Vagina (tissue), 2 donors: ENCODE data around the gene ATP6V1G2. TPM values are rescaled to one million over a fixed set of nuclear protein-coding genes. Genes with fewer than 3 reads are reported as not detected.

Source experiments
- DNase-seq, 2 donors: peaks; one replicate each; pipeline ENCODE4 v3.0.0-alpha.2; 2017; ENCODE audit errors: extremely low spot score in 2 of 2
- H3K27ac ChIP-seq: fragments of 200-600 bp; sonication (generic); one replicate; pipeline ENCODE4 v1.5.1; 2019
- H3K27me3 ChIP-seq: fragments of 200-600 bp; sonication (generic); one replicate; pipeline ENCODE4 v1.5.1; 2019
- H3K36me3 ChIP-seq, 2 donors: fragments of 200-600 bp; sonication (generic); one replicate each; pipeline ENCODE4 v1.5.1; 2017 to 2019
- H3K4me1 ChIP-seq: fragments of 200-600 bp; sonication (generic); one replicate; pipeline ENCODE4 v1.5.1; 2019
- H3K4me3 ChIP-seq, 2 donors: fragments of 200-600 bp; sonication (generic); 1 replicate in 1 of 2; 2 replicates in 1 of 2; pipeline ENCODE4 v1.5.1; 2016 to 2019
- H3K9me3 ChIP-seq: fragments of 200-600 bp; sonication (generic); one replicate; pipeline ENCODE4 v1.5.1; 2019
- POLR2A ChIP-seq, 2 donors: fragments of 450-650 bp; IDR thresholded peaks; one replicate each; pipeline ENCODE4 v1.6.1; 2017; ENCODE audit warnings: antibody characterized with exemption in 2 of 2, mild to moderate bottlenecking in 2 of 2, moderate library complexity in 2 of 2
- POLR2AphosphoS5 ChIP-seq, 2 donors: sonication (generic); formaldehyde crosslinking; IDR thresholded peaks; one replicate each; pipeline ENCODE4 v1.9.0; 2017; ENCODE audit warnings: antibody characterized with exemption in 2 of 2, mild to moderate bottlenecking in 2 of 2, low read depth in 1 of 2; ENCODE audit not compliant: insufficient read depth in 1 of 2
- intact Hi-C: fragments of 100-400 bp; cut with DNase I; formaldehyde crosslinking; loops from one replicate; pipeline ENCODE4 v1.15.1; 2023
- total RNA-seq: library from RNA; depleted of rRNA; stranded (reverse); fragments of >200 nt; gene quantifications from one replicate; pipeline ENCODE4 v1.2.3, GENCODE V29; 2016
- TF ChIP-seq, protein P1 (sequence below), 3 experiments: fragments of 450-650 bp in 2 of 3; fragments of 200-600 bp in 1 of 3; sonication (generic) in 1 of 3; IDR thresholded peaks; one replicate each; pipeline ENCODE4 v1.5.1; 2017 to 2019; ENCODE audit warnings: antibody characterized with exemption in 3 of 3, mild to moderate bottlenecking in 2 of 3, moderate library complexity in 2 of 3

Gene ATP6V1G2
- total RNA-seq, 1 donor from 2014 or later = 5.4 TPM

DNA sequence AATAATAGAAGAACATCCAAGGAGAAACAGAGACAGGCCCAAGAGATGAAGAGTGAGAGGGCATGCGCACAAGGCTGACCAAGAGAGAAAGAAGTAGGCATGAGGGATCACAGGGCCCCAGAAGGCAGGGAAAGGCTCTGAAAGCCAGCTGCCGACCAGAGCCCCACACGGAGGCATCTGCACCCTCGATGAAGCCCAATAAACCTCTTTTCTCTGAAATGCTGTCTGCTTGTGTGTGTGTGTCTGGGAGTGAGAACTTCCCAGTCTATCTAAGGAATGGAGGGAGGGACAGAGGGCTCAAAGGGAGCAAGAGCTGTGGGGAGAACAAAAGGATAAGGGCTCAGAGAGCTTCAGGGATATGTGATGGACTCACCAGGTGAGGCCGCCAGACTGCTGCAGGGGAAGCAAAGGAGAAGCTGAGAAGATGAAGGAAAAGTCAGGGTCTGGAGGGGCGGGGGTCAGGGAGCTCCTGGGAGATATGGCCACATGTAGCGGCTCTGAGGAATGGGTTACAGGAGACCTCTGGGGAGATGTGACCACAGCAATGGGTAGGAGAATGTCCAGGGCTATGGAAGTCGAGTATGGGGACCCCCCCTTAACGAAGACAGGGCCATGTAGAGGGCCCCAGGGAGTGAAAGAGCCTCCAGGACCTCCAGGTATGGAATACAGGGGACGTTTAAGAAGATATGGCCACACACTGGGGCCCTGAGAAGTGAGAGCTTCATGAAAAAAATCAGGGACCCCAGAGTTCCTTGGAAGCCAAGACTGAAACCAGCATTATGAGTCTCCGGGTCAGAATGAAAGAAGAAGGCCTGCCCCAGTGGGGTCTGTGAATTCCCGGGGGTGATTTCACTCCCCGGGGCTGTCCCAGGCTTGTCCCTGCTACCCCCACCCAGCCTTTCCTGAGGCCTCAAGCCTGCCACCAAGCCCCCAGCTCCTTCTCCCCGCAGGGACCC is 28.0 kb upstream of the ATP6V1G2 start:
- H3K27ac ChIP-seq = no peak overlapping the region
- no peak for DNase-seq

DNA sequence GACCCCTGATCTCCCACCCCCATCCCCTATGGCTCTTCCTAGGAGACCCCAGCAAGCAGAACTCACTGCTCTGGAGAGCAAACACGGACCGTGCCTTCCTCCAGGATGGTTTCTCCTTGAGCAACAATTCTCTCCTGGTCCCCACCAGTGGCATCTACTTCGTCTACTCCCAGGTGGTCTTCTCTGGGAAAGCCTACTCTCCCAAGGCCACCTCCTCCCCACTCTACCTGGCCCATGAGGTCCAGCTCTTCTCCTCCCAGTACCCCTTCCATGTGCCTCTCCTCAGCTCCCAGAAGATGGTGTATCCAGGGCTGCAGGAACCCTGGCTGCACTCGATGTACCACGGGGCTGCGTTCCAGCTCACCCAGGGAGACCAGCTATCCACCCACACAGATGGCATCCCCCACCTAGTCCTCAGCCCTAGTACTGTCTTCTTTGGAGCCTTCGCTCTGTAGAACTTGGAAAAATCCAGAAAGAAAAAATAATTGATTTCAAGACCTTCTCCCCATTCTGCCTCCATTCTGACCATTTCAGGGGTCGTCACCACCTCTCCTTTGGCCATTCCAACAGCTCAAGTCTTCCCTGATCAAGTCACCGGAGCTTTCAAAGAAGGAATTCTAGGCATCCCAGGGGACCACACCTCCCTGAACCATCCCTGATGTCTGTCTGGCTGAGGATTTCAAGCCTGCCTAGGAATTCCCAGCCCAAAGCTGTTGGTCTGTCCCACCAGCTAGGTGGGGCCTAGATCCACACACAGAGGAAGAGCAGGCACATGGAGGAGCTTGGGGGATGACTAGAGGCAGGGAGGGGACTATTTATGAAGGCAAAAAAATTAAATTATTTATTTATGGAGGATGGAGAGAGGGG is 27.1 kb upstream of the ATP6V1G2 start:
- Histone ChIP-seq H3K27me3 (no peaks in the 10 kb centered on the region), H3K36me3 (no peaks in the 10 kb centered on the region), H3K4me3 (no peak overlapping the region), H3K27ac (no peak overlapping the region), H3K9me3 (no peaks in the 10 kb centered on the region), H3K4me1 (no peaks in the 10 kb centered on the region)
- DNase-seq = no peak
- no peak for TF ChIP-seq POLR2A (IDR thresholded peaks at IDR 0.05)
- TF ChIP-seq POLR2AphosphoS5 (IDR thresholded peaks at IDR 0.05; ENCODE audit: insufficient read depth in 1 of 2, low read depth in 1 of 2) = no peak
- TF ChIP-seq, protein P1, sequence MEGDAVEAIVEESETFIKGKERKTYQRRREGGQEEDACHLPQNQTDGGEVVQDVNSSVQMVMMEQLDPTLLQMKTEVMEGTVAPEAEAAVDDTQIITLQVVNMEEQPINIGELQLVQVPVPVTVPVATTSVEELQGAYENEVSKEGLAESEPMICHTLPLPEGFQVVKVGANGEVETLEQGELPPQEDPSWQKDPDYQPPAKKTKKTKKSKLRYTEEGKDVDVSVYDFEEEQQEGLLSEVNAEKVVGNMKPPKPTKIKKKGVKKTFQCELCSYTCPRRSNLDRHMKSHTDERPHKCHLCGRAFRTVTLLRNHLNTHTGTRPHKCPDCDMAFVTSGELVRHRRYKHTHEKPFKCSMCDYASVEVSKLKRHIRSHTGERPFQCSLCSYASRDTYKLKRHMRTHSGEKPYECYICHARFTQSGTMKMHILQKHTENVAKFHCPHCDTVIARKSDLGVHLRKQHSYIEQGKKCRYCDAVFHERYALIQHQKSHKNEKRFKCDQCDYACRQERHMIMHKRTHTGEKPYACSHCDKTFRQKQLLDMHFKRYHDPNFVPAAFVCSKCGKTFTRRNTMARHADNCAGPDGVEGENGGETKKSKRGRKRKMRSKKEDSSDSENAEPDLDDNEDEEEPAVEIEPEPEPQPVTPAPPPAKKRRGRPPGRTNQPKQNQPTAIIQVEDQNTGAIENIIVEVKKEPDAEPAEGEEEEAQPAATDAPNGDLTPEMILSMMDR (IDR thresholded peaks at IDR 0.05) = no peak
- intact Hi-C loops = no loop called here

More for the DNA sequence above, 28.0 kb upstream of the ATP6V1G2 start:
- no peaks in the 10 kb centered on the region for H3K36me3 ChIP-seq
- intact Hi-C loops = no loop called here
- H3K27me3 ChIP-seq = no peaks in the 10 kb centered on the region
- no peaks in the 10 kb centered on the region for H3K9me3 ChIP-seq
- no peaks in the 10 kb centered on the region for H3K4me1 ChIP-seq
- no peak overlapping the region for H3K4me3 ChIP-seq
- no peak for TF ChIP-seq POLR2A (IDR thresholded peaks at IDR 0.05)
- TF ChIP-seq, protein P1 (IDR thresholded peaks at IDR 0.05) = no peak
- no peak for TF ChIP-seq POLR2AphosphoS5 (IDR thresholded peaks at IDR 0.05; ENCODE audit: insufficient read depth in 1 of 2, low read depth in 1 of 2)

DNA sequence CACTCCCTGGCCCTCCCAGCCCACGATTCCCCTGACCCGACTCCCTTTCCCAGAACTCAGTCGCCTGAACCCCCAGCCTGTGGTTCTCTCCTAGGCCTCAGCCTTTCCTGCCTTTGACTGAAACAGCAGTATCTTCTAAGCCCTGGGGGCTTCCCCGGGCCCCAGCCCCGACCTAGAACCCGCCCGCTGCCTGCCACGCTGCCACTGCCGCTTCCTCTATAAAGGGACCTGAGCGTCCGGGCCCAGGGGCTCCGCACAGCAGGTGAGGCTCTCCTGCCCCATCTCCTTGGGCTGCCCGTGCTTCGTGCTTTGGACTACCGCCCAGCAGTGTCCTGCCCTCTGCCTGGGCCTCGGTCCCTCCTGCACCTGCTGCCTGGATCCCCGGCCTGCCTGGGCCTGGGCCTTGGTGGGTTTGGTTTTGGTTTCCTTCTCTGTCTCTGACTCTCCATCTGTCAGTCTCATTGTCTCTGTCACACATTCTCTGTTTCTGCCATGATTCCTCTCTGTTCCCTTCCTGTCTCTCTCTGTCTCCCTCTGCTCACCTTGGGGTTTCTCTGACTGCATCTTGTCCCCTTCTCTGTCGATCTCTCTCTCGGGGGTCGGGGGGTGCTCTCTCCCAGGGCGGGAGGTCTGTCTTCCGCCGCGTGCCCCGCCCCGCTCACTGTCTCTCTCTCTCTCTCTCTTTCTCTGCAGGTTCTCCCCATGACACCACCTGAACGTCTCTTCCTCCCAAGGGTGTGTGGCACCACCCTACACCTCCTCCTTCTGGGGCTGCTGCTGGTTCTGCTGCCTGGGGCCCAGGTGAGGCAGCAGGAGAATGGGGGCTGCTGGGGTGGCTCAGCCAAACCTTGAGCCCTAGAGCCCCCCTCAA is 25.9 kb upstream of the ATP6V1G2 start, which contains the start of gene LTA:
Gene LTA, plus strand, starts transcription at position 249 of the 871 bp plus-strand sequence. Its CDS starts 454 bp downstream, at position 703.
- no peaks in the 10 kb centered on the region for H3K9me3 ChIP-seq
- no peak within 1 kb of the TSS for H3K4me3 ChIP-seq
- no peaks in the 10 kb centered on the region for H3K4me1 ChIP-seq
- H3K27me3 ChIP-seq = no peaks in the 10 kb centered on the region
- DNase-seq = no peak
- no peak within 1 kb of the TSS for H3K27ac ChIP-seq
- intact Hi-C loops = no loop called here
- H3K36me3 ChIP-seq = no peaks in the 10 kb centered on the region
- TF ChIP-seq POLR2A (IDR thresholded peaks at IDR 0.05) (no peak), POLR2AphosphoS5 (IDR thresholded peaks at IDR 0.05; ENCODE audit: insufficient read depth in 1 of 2, low read depth in 1 of 2) (no peak)
- TF ChIP-seq, protein P1 (IDR thresholded peaks at IDR 0.05) = no peak

DNA sequence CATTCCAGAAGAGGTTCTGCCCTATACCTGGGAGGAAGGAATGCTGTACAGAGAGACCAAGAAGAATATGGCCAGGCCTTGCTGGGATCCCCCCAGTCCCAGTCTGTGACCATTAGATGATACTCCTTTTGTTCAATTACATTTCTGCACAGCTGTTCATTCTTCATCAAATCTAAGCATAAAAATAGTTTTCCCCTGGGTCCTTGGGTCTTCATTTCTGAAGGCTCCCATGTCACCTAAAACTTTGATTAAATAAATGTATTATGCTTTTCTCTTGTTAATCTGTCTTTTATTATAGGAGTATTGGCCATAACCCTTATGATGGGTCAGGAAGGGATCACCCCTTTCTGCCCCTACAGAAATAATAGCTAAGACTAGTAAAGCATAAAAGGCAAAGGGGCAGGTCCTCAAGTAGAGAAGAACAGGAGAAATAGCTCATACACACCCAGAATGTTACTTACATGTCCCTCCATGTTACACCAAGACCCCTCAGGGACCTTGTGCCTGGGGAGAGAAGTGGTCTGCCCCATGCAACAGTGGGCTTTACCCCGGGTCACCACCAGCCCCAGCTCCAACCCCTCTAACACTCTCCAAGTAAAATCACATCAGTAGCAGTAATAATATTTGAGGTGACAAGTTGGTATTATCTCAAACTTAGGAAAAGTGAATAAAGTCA is 23.6 kb upstream of the ATP6V1G2 start:
- no peaks in the 10 kb centered on the region for H3K36me3 ChIP-seq
- no peak overlapping the region for H3K27ac ChIP-seq
- intact Hi-C loops = no loop called here
- H3K4me3 ChIP-seq = no peak overlapping the region
- no peak for DNase-seq
- TF ChIP-seq POLR2AphosphoS5 (IDR thresholded peaks at IDR 0.05; ENCODE audit: insufficient read depth in 1 of 2, low read depth in 1 of 2) (no peak), POLR2A (IDR thresholded peaks at IDR 0.05) (no peak)
- TF ChIP-seq, protein P1 (IDR thresholded peaks at IDR 0.05) = no peak
- no peaks in the 10 kb centered on the region for H3K27me3 ChIP-seq
- H3K4me1 ChIP-seq = no peaks in the 10 kb centered on the region
- H3K9me3 ChIP-seq = no peaks in the 10 kb centered on the region
